ENCODE measurements around the gene CLEC4G. TPM values are rescaled to one million over a fixed set of nuclear protein-coding genes. Genes with fewer than 3 reads are reported as not detected.

The CLEC4G gene
- total RNA-seq, 1 experiment from 2014 or later, result not detected

DNA sequence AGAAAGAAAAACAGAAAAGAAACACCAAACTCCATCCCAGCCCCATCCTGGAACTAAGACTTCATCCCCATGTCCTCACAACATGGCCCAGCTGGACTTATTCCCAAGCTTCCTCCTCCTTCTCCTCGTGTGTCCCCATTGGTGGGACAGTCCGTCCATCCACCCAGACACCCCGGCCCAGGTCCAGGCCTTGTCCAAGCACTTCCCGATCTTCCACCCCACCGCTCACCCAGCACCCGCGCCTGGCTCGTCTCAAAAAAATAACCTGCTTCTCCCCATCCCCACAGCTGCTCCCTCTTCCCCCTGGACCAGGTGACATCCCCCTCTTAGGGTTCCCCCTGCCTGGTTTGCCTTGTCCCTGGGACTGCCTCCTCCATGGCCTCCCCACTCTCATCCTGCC lies 28.6 kb downstream of the CLEC4G start:
- H3K9ac ChIP-seq (ENCODE audit: low read length), result no peak overlapping the region
- H3F3A ChIP-seq (ENCODE audit: low read length, unreplicated experiment), result no peaks in the 10 kb centered on the region
- H2AFZ ChIP-seq (ENCODE audit: low read length), result no peak overlapping the region
- H4K20me1 ChIP-seq (ENCODE audit: low read length), result no peaks in the 10 kb centered on the region
- no peak overlapping the region for H3K4me2 ChIP-seq (ENCODE audit: low read length)
- no peaks in the 10 kb centered on the region for H3K9me2 ChIP-seq (replicated peaks; ENCODE audit: low read length)
- ChIA-PET CTCF (no interaction called here), POLR2A (ENCODE audit: unreplicated experiment) (interaction anchor here (0.6 kb wide), 1 partner anchor 78 kb away, joined by 11 read pairs; no protein-coding TSS in a partner anchor)
- H3K79me2 ChIP-seq (ENCODE audit: low read length), result no peaks in the 10 kb centered on the region
- H3K9me3 ChIP-seq (ENCODE audit: low read length), result no peaks in the 10 kb centered on the region
- peaks cover 11% of the 10 kb centered on the region for H3K27me3 ChIP-seq (ENCODE audit: low read length)
- no peaks in the 10 kb centered on the region for H3K36me3 ChIP-seq (ENCODE audit: low read depth, low read length)
- no peak for ATAC-seq
- TF ChIP-seq EZH2 (IDR thresholded peaks at IDR 0.05; ENCODE audit: low read length, unreplicated experiment) (no peak), EZH2phosphoT487 (IDR thresholded peaks at IDR 0.05; ENCODE audit: borderline replicate concordance, low read length) (no peak)
- TF ChIP-seq, protein P1, sequence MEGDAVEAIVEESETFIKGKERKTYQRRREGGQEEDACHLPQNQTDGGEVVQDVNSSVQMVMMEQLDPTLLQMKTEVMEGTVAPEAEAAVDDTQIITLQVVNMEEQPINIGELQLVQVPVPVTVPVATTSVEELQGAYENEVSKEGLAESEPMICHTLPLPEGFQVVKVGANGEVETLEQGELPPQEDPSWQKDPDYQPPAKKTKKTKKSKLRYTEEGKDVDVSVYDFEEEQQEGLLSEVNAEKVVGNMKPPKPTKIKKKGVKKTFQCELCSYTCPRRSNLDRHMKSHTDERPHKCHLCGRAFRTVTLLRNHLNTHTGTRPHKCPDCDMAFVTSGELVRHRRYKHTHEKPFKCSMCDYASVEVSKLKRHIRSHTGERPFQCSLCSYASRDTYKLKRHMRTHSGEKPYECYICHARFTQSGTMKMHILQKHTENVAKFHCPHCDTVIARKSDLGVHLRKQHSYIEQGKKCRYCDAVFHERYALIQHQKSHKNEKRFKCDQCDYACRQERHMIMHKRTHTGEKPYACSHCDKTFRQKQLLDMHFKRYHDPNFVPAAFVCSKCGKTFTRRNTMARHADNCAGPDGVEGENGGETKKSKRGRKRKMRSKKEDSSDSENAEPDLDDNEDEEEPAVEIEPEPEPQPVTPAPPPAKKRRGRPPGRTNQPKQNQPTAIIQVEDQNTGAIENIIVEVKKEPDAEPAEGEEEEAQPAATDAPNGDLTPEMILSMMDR (conservative IDR thresholded peaks at IDR 0.05; ENCODE audit: low read depth, low read length), result no peak
- no peak overlapping the region for H3K27ac ChIP-seq (ENCODE audit: low read length)
- no peaks in the 10 kb centered on the region for H3K4me1 ChIP-seq (ENCODE audit: insufficient read depth, low read length)
- no peak for DNase-seq
- no TSS peak for BruUV-seq (replicated peaks)
- intact Hi-C loops (cut with micrococcal nuclease), result no loop called here
- no peak overlapping the region for H3K4me3 ChIP-seq (ENCODE audit: low read length)

DNA sequence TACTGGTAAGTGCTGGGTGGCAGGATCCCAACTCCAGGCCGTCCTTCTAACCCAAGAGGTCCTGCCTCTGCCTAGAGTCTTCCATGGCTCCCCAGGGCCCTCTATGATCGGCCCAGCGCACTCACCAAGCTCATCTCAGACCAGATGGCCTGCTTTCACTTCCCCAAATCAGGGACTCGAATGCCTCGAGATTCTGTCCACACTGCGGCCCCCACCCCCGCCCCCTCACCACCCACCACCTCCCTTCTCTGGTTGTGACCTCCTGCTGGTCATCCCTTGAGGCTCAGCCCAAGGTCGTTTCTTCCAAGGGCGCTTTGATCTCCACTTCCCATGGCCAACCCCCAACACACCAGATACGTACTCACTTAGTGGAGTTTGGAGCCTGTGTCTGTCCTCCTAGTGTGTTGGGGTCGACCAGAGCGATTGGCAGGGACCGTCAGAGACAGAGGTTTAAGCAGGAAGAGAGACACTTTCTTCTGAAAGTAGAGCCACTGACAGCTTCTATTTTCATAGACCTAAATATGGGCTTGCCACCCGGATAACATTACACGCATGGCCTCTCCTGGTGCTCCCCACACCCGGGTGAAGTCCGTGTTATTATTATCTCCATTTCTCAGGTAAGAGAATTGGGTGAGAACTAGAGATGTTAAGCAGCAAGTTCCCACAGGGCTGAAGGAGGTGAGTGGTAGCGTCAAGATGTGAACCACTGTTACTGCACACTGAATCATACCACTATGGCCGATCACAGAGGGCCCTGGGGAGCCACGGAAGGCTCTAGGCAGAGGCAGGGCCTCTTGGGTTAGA lies 30.1 kb downstream of the CLEC4G start, which contains the start of gene FCER2:
FCER2 (minus strand) TSS at position 478 of the 804 bp plus-strand sequence. CDS start 2,371 bp downstream, outside the sequence.
- H3K9me2 ChIP-seq (replicated peaks; ENCODE audit: low read length), result no peaks in the 10 kb centered on the region
- intact Hi-C loops (cut with micrococcal nuclease), result no loop called here
- no peaks in the 10 kb centered on the region for H3K9me3 ChIP-seq (ENCODE audit: low read length)
- no peaks in the 10 kb centered on the region for H4K20me1 ChIP-seq (ENCODE audit: low read length)
- H3K27me3 ChIP-seq (ENCODE audit: low read length), result peaks cover 26% of the 10 kb centered on the region
- no peaks in the 10 kb centered on the region for H3K79me2 ChIP-seq (ENCODE audit: low read length)
- POLR2A ChIA-PET (ENCODE audit: unreplicated experiment), result no interaction called here
- CTCF ChIA-PET, result no interaction called here
- H3K4me1 ChIP-seq (ENCODE audit: insufficient read depth, low read length), result no peaks in the 10 kb centered on the region
- no peak within 1 kb of the TSS for H3K27ac ChIP-seq (ENCODE audit: low read length)
- H3F3A ChIP-seq (ENCODE audit: low read length, unreplicated experiment), result no peaks in the 10 kb centered on the region
- H3K4me3 ChIP-seq (ENCODE audit: low read length), result no peak within 1 kb of the TSS
- H2AFZ ChIP-seq (ENCODE audit: low read length), result no peak within 1 kb of the TSS
- no TSS peak for BruUV-seq (replicated peaks)
- DNase-seq, result no peak
- H3K9ac ChIP-seq (ENCODE audit: low read length), result no peak within 1 kb of the TSS
- no peak within 1 kb of the TSS for H3K4me2 ChIP-seq (ENCODE audit: low read length)
- ATAC-seq, result no peak
- no peaks in the 10 kb centered on the region for H3K36me3 ChIP-seq (ENCODE audit: low read depth, low read length)
- TF ChIP-seq, protein P1 (conservative IDR thresholded peaks at IDR 0.05; ENCODE audit: low read depth, low read length), result no peak
- TF ChIP-seq EZH2 (IDR thresholded peaks at IDR 0.05; ENCODE audit: low read length, unreplicated experiment), result no peak
- no peak for TF ChIP-seq EZH2phosphoT487 (IDR thresholded peaks at IDR 0.05; ENCODE audit: borderline replicate concordance, low read length)

DNA sequence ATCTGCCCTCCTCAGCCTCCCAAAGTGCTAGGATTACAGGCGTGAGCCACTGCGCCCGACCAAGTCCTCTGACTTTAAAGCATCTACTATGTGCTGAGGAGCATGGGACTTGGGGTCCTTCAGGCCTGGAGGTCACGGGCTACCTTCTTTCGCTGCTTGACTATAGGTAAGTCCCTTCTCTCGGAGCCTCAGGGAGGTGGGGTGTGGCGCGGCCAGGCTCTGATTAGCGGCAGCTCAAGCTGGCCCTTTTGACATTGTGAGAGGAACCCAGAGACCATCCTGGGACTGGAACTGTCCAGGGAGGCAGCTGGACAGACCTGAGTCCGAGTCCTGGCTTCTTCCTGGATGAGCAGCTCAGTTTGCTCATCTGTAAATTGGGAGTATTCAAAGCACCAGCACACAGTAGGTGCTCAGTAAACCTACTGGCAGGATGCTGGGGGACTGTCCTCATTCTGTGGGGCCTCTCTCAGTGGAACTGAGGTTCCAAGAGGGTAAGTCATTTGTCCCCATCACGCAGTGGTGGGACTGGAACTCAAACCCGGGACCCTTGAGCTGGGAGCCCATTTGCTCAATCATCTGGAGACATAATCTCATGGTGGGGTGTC lies 30.8 kb downstream of the CLEC4G start:
- no TSS peak for BruUV-seq (replicated peaks)
- Histone ChIP-seq H3K4me1 (ENCODE audit: insufficient read depth, low read length) (no peaks in the 10 kb centered on the region), H3K4me3 (ENCODE audit: low read length) (no peak overlapping the region), H4K20me1 (ENCODE audit: low read length) (no peaks in the 10 kb centered on the region), H2AFZ (ENCODE audit: low read length) (no peak overlapping the region), H3K79me2 (ENCODE audit: low read length) (no peaks in the 10 kb centered on the region), H3K27me3 (ENCODE audit: low read length) (peaks cover 31% of the 10 kb centered on the region), H3K9ac (ENCODE audit: low read length) (no peak overlapping the region), H3K36me3 (ENCODE audit: low read depth, low read length) (no peaks in the 10 kb centered on the region), H3K4me2 (ENCODE audit: low read length) (no peak overlapping the region), H3F3A (ENCODE audit: low read length, unreplicated experiment) (no peaks in the 10 kb centered on the region), H3K9me2 (replicated peaks; ENCODE audit: low read length) (no peaks in the 10 kb centered on the region), H3K27ac (ENCODE audit: low read length) (no peak overlapping the region), H3K9me3 (ENCODE audit: low read length) (no peaks in the 10 kb centered on the region)
- TF ChIP-seq EZH2 (IDR thresholded peaks at IDR 0.05; ENCODE audit: low read length, unreplicated experiment), result no peak
- no peak for TF ChIP-seq EZH2phosphoT487 (IDR thresholded peaks at IDR 0.05; ENCODE audit: borderline replicate concordance, low read length)
- TF ChIP-seq, protein P1 (conservative IDR thresholded peaks at IDR 0.05; ENCODE audit: low read depth, low read length), result no peak
- intact Hi-C loops (cut with micrococcal nuclease), result no loop called here
- DNase-seq (no peak), ATAC-seq (no peak)
- ChIA-PET CTCF (no interaction called here), POLR2A (ENCODE audit: unreplicated experiment) (no interaction called here)

Measured in PC-3 (cell line).